Thyroid gland (tissue), 4 donors: Measurements from ENCODE around the gene PPP1R3F. TPM values are rescaled to one million over a fixed set of nuclear protein-coding genes. Genes with fewer than 3 reads are reported as not detected.
A peak's percentile ranks its signal among the peaks of the same experiment; 100 is the strongest.

Experiments
- DNase-seq, 2 donors: peaks; one replicate each; pipeline ENCODE4 v3.0.0-alpha.2; 2019
- H3K27ac ChIP-seq, 3 donors: fragments of 200-600 bp; sonication (generic); 1 replicate in 2 of 3; 2 replicates in 1 of 3; pipeline ENCODE4 v1.5.1; 2016 to 2019; ENCODE audit warnings: mild to moderate bottlenecking in 1 of 3, moderate library complexity in 1 of 3
- H3K27me3 ChIP-seq: fragments of 200-600 bp; sonication (generic); one replicate; pipeline ENCODE4 v1.5.1; 2019
- H3K36me3 ChIP-seq, 2 donors: fragments of 200-600 bp; sonication (generic); one replicate each; pipeline ENCODE4 v1.5.1; 2016 to 2019
- H3K4me1 ChIP-seq, 2 donors: fragments of 200-600 bp; sonication (generic); one replicate each; pipeline ENCODE4 v1.5.1; 2017 to 2019
- H3K4me3 ChIP-seq, 3 donors: fragments of 200-600 bp; sonication (generic); replicated peaks in 1 of 3; 1 replicate in 2 of 3; 2 replicates in 1 of 3; pipeline ENCODE4 v1.5.1; 2016; ENCODE audit warnings: mild to moderate bottlenecking in 1 of 3
- H3K9me3 ChIP-seq: fragments of 200-600 bp; sonication (generic); one replicate; pipeline ENCODE4 v1.5.1; 2017
- CTCF ChIP-seq, 6 experiments: fragments of 200-600 bp in 3 of 6; fragments of 450-650 bp in 3 of 6; sonication (generic) in 3 of 6; IDR thresholded peaks; one replicate each; pipeline ENCODE4 v1.5.1; 2016 to 2019; ENCODE audit warnings: antibody characterized with exemption in 6 of 6, mild to moderate bottlenecking in 2 of 6, inconsistent platforms in 1 of 6, moderate library complexity in 1 of 6
- POLR2A ChIP-seq, 2 donors: fragments of 450-650 bp; IDR thresholded peaks; one replicate each; pipeline ENCODE4 v1.6.1; 2017; ENCODE audit warnings: antibody characterized with exemption in 2 of 2, mild to moderate bottlenecking in 2 of 2, moderate library complexity in 1 of 2
- WGBS, 2 donors: methylation state at CpG; one replicate each; pipeline ENCODE4 v1.1.5; 2017; 5-methylcytosine and 5-hydroxymethylcytosine counted together
- intact Hi-C: fragments of 100-400 bp; cut with DNase I; formaldehyde crosslinking; loops from one replicate; pipeline ENCODE4 v1.15.1; 2023
- total RNA-seq, 4 donors: library from RNA; depleted of rRNA; stranded (reverse); fragments of >200 nt; gene quantifications; one replicate each; pipeline ENCODE4 v1.2.3, GENCODE V29; 2016

PPP1R3F gene
- total RNA-seq, 4 donors from 2014 or later = 7.7 to 15.7 (median 12.5) TPM

GRCh38 chrX:49276671-49277534 is 7.3 kb downstream of the PPP1R3F start:
- peak; percentile 85 to 89 for DNase-seq
- intact Hi-C loops = no loop called here
- Histone ChIP-seq H3K27me3 (no peaks in the 10 kb centered on the region), H3K4me3 (no peak overlapping the region), H3K4me1 (peaks cover 10 to 25% of the 10 kb centered on the region in 2 donors), H3K9me3 (no peaks in the 10 kb centered on the region), H3K36me3 (no peaks in the 10 kb centered on the region), H3K27ac (peak overlapping the region; percentile 47 to 61 (median 58))
- 53 to 67% methylated on average over 5 to 15 of the region's 19 CpGs for WGBS, 2 donors
- TF ChIP-seq POLR2A (IDR thresholded peaks at IDR 0.05) (no peak), CTCF (IDR thresholded peaks at IDR 0.05) (no peak)

GRCh38 chrX:49277535-49277830 is 7.9 kb downstream of the PPP1R3F start:
- DNase-seq = no peak
- Histone ChIP-seq H3K36me3 (no peaks in the 10 kb centered on the region), H3K27ac (peak overlapping the region; percentile 33 to 61 (median 47)), H3K4me1 (peaks cover 10 to 19% of the 10 kb centered on the region in 2 donors), H3K27me3 (no peaks in the 10 kb centered on the region), H3K9me3 (no peaks in the 10 kb centered on the region), H3K4me3 (no peak overlapping the region)
- WGBS, 2 donors = 28 to 47% methylated on average over 3 of the region's 3 CpGs
- intact Hi-C loops = no loop called here
- TF ChIP-seq CTCF (IDR thresholded peaks at IDR 0.05) (no peak), POLR2A (IDR thresholded peaks at IDR 0.05) (no peak)

- no peak for DNase-seq
- peaks cover 10 to 19% of the 10 kb centered on the region in 2 donors for H3K4me1 ChIP-seq
- H3K27ac ChIP-seq = peak overlapping the region; percentile 33 to 50 (median 47)
- intact Hi-C loops = no loop called here
- TF ChIP-seq CTCF (IDR thresholded peaks at IDR 0.05) (no peak), POLR2A (IDR thresholded peaks at IDR 0.05) (no peak)
- 66 to 77% methylated on average over 3 of the region's 3 CpGs for WGBS, 2 donors
- H3K27me3 ChIP-seq = no peaks in the 10 kb centered on the region
- H3K9me3 ChIP-seq = no peaks in the 10 kb centered on the region
- no peaks in the 10 kb centered on the region for H3K36me3 ChIP-seq
- H3K4me3 ChIP-seq = no peak overlapping the region
These were observed 8.5 kb downstream of the PPP1R3F start for GRCh38 chrX:49278081-49278480.

GRCh38 chrX:49282647-49283011 is 13.0 kb downstream of the PPP1R3F start:
- no peak for DNase-seq
- Histone ChIP-seq H3K4me3 (no peak overlapping the region), H3K27me3 (no peaks in the 10 kb centered on the region), H3K27ac (no peak overlapping the region), H3K9me3 (no peaks in the 10 kb centered on the region), H3K4me1 (peaks cover 4 to 11% of the 10 kb centered on the region in 2 donors), H3K36me3 (no peaks in the 10 kb centered on the region)
- 59 to 62% methylated on average over 11 of the region's 11 CpGs for WGBS, 2 donors
- TF ChIP-seq CTCF (IDR thresholded peaks at IDR 0.05) = no peak
- no peak for TF ChIP-seq POLR2A (IDR thresholded peaks at IDR 0.05)
- intact Hi-C loops = no loop called here

- Histone ChIP-seq H3K36me3 (no peaks in the 10 kb centered on the region), H3K27me3 (no peaks in the 10 kb centered on the region), H3K4me1 (no peaks in the 10 kb centered on the region), H3K4me3 (no peak overlapping the region), H3K27ac (no peak overlapping the region), H3K9me3 (no peaks in the 10 kb centered on the region)
- 97 to 98% methylated on average over 3 of the region's 3 CpGs for WGBS, 2 donors
- DNase-seq = no peak
- intact Hi-C loops = no loop called here
- TF ChIP-seq POLR2A (IDR thresholded peaks at IDR 0.05) = no peak
- TF ChIP-seq CTCF (IDR thresholded peaks at IDR 0.05) = no peak
These were observed 14.6 kb downstream of the PPP1R3F start for GRCh38 chrX:49284212-49284611.
